Retinal pigment epithelial cell (primary cell): ENCODE measurements around the gene RGS6.

Source experiments
- DNase-seq: peaks from one replicate; pipeline ENCODE4 v3.0.0-alpha.2; 2010; ENCODE audit warnings: low read depth
- H3K4me3 ChIP-seq: 2 replicates; pipeline ENCODE4 v1.5.1; 2011; ENCODE audit warnings: mild to moderate bottlenecking, low read length, control low read depth, moderate library complexity
- CTCF ChIP-seq: conservative IDR thresholded peaks from 2 replicates; pipeline ENCODE4 v1.5.1; 2011; ENCODE audit warnings: low read depth, low read length, control low read depth, inconsistent platforms

RGS6 gene

DNA sequence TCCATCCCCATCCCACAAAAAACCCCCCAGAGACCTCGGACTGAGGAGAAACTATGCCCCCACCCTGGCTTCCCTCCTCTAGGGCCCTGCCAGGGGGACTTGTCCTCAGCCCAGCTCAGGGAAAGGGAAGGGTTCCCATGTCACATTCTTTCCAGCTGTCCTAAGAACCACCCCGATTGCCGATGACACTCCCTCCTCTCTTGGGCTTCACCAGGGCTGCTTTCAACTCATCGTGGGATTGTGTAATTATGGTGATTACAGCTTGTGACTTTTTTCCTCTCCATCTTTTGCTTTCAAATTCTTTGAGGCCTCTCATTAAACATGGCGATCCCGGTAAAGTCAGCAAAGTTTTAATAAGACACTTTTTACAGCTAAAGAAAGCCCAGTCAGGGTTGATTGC, 617.6 kb downstream of the RGS6 start:
- no peak overlapping the region for H3K4me3 ChIP-seq

GRCh38 chr14:72550513-72550912, 618.3 kb downstream of the RGS6 start:
- no peak for TF ChIP-seq CTCF
- no peak overlapping the region for H3K4me3 ChIP-seq
- no peak for DNase-seq

More for the DNA sequence above, 617.6 kb downstream of the RGS6 start:
- DNase-seq, result no peak
- TF ChIP-seq CTCF, result no peak

GRCh38 chr14:72552236-72552635, 620.0 kb downstream of the RGS6 start:
- no peak for DNase-seq
- no peak overlapping the region for H3K4me3 ChIP-seq
- no peak for TF ChIP-seq CTCF

- TF ChIP-seq CTCF, result no peak
- no peak for DNase-seq
- no peak overlapping the region for H3K4me3 ChIP-seq
These were observed 620.9 kb downstream of the RGS6 start for GRCh38 chr14:72553161-72553560.

DNA sequence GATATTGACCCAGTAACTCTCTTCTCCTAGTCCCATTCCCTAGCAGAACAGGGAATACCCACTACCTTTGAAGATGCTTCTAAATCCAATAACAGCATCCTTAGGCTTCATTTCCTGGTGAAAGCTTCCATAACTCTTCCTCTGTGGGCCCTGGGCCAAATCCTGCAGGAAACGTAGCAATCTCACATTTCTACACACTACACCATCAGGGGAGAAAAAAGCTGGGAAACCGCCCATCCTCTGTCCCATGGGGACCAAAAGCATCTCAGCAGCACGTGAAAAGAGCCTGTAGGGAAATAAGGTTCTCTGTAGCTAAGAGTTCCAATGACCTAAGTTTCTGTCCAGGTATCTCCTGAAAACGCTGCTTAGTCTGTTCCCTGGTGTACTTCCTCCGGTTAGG, 621.4 kb downstream of the RGS6 start:
- H3K4me3 ChIP-seq, result no peak overlapping the region
- TF ChIP-seq CTCF, result no peak
- DNase-seq, result no peak

DNA sequence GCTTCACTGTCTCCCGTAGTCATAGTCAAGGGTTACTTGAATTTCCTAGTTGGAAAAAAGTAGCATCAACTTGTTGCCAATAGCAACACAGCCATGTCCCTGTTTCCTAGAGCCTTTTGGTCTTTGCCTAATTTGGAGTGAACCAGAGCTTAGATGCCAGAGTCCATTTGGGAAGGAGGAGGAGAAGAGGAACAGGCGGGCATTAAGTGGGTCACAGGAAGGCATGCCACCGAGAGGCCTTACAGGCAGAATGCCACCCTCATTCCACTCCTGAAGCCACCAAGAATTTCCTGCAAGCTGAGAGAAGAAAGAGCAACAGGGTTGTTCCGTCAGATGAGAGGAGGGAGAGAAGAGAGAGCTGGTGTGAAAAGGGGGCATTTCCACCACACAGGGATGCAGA, 622.2 kb downstream of the RGS6 start:
- no peak for DNase-seq
- no peak for TF ChIP-seq CTCF
- no peak overlapping the region for H3K4me3 ChIP-seq

DNA sequence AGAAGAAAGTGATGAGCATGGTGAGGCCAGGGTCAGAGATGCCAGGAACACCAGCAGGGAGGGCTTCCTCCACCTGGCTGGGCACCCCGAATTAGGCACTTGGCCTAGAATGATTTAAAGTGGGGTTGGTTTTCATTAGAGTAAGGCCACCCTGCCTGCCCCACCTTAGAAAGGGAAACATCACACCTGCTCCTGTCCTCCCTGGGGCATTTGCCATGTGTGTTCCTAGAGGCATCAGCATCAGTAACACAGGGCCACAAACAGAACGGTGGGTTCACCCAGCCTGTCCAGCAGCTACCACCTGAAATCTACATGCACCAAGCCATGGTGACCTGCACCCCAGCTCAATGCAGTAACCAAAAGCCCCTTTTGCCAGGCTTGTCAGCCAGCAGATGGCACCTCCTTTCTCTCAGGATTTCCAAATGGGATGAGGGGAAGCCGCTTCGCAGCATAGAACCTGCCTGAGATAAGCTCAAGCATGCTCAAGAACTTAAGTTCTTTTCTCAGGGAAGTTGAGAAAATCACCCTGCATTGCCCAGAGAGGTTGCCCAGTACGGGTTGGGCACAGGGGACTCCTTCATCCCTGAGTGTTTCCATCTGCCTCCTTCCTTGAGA, 622.9 kb downstream of the RGS6 start:
- H3K4me3 ChIP-seq, result no peak overlapping the region
- no peak for TF ChIP-seq CTCF
- DNase-seq, result no peak
